DMS153 treated with DMSO at 0.1 percent for 48 hours (cell line): ENCODE measurements around the gene KIRREL3.

ENCODE experiments used
- DNase-seq: peaks from one replicate; lab custom pipeline; 2025; ENCODE audit not compliant: unreplicated experiment; lab: John Stamatoyannopoulos, UW

KIRREL3 gene

GRCh38 chr11:126459691-126460281 is 540.8 kb downstream of the KIRREL3 start:
- no peak for DNase-seq

GRCh38 chr11:126457817-126458216 is 542.8 kb downstream of the KIRREL3 start:
- no peak for DNase-seq

- DNase-seq = no peak
These were observed 543.6 kb downstream of the KIRREL3 start for GRCh38 chr11:126456783-126457542.

GRCh38 chr11:126456089-126456488 is 544.5 kb downstream of the KIRREL3 start:
- DNase-seq = no peak

GRCh38 chr11:126452241-126453101 is 548.1 kb downstream of the KIRREL3 start:
- no peak for DNase-seq

GRCh38 chr11:126451211-126451802 is 549.3 kb downstream of the KIRREL3 start:
- DNase-seq = no peak

- no peak for DNase-seq
These were observed 549.8 kb downstream of the KIRREL3 start for GRCh38 chr11:126450806-126451205.

- DNase-seq = no peak
These were observed 550.4 kb downstream of the KIRREL3 start for GRCh38 chr11:126450198-126450597.

GRCh38 chr11:126446581-126446980 is 554.0 kb downstream of the KIRREL3 start:
- no peak for DNase-seq

- no peak for DNase-seq
These were observed 556.5 kb downstream of the KIRREL3 start for GRCh38 chr11:126444072-126444471.

- DNase-seq = peak; percentile 26
These were observed 557.5 kb downstream of the KIRREL3 start for GRCh38 chr11:126443120-126443519.

GRCh38 chr11:126440792-126441514 is 559.6 kb downstream of the KIRREL3 start:
- peak; percentile 57 for DNase-seq

GRCh38 chr11:126440276-126440675 is 560.3 kb downstream of the KIRREL3 start:
- DNase-seq = no peak

- no peak for DNase-seq
These were observed 561.9 kb downstream of the KIRREL3 start for GRCh38 chr11:126438691-126439090.

GRCh38 chr11:126438272-126438671 is 562.3 kb downstream of the KIRREL3 start:
- DNase-seq = no peak

GRCh38 chr11:126437731-126438130 is 562.8 kb downstream of the KIRREL3 start:
- DNase-seq = no peak

GRCh38 chr11:126436209-126436755 is 564.3 kb downstream of the KIRREL3 start:
- DNase-seq = no peak

GRCh38 chr11:126434950-126435335 is 565.6 kb downstream of the KIRREL3 start:
- no peak for DNase-seq

GRCh38 chr11:126433989-126434949 is 566.3 kb downstream of the KIRREL3 start:
- DNase-seq = no peak
